Measurements from ENCODE around the gene PRELID1.

PRELID1 gene

DNA sequence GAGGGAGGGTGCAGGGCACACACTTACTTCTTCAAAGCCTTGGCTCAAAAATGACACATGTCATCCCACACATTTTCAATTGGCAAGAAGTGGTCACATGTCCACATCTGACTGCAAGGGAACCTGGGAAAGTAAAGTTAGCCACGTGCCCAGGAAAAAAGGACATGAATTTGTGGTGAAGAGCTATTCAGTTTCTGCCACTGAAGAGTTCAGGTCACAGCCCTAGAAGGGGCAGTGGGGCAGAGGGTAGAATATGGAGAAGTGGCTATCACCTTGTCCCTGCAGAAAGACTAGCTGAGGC, 52.2 kb downstream of the PRELID1 start:
- DNase-seq (ENCODE audit: low read depth in 1 of 2, low spot score in 1 of 2): no peak
